AG09309 (cell line): Measurements from ENCODE around the gene TRIM67.

ENCODE experiments used
- DNase-seq: peaks from one replicate; pipeline ENCODE4 v3.0.0-alpha.2; 2010; ENCODE audit warnings: low read depth
- H3K4me3 ChIP-seq: 2 replicates; pipeline ENCODE4 v1.5.1; 2011; ENCODE audit warnings: mild to moderate bottlenecking, low read depth, low read length, moderate library complexity; ENCODE audit not compliant: control insufficient read depth
- TF ChIP-seq, protein P1 (sequence below): IDR thresholded peaks from 2 replicates; pipeline ENCODE4 v1.5.1; 2011; ENCODE audit warnings: mild to moderate bottlenecking, low read depth, low read length, inconsistent platforms; ENCODE audit not compliant: insufficient read depth, control insufficient read depth; ENCODE audit errors: missing control alignments

TRIM67 gene

DNA sequence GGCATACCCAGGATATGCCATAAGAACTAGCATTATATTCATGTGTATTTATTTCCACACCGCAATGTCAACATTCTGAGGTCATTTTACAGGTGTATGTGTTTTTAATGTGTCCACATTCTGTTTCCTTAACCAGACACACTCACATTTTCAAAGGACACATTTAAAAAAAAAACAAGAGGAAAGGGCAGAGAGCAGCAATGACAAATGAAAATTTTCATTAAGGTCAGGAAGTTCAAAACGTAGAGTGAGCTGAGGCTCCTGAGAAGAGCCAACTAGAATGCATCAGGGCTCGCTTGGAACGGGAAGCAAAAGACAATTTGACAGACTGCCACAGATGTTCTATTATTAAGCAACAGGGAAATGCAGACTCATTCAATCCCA, 74.3 kb downstream of the TRIM67 start:
- TF ChIP-seq, protein P1, sequence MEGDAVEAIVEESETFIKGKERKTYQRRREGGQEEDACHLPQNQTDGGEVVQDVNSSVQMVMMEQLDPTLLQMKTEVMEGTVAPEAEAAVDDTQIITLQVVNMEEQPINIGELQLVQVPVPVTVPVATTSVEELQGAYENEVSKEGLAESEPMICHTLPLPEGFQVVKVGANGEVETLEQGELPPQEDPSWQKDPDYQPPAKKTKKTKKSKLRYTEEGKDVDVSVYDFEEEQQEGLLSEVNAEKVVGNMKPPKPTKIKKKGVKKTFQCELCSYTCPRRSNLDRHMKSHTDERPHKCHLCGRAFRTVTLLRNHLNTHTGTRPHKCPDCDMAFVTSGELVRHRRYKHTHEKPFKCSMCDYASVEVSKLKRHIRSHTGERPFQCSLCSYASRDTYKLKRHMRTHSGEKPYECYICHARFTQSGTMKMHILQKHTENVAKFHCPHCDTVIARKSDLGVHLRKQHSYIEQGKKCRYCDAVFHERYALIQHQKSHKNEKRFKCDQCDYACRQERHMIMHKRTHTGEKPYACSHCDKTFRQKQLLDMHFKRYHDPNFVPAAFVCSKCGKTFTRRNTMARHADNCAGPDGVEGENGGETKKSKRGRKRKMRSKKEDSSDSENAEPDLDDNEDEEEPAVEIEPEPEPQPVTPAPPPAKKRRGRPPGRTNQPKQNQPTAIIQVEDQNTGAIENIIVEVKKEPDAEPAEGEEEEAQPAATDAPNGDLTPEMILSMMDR = no peak
- no peak overlapping the region for H3K4me3 ChIP-seq

DNA sequence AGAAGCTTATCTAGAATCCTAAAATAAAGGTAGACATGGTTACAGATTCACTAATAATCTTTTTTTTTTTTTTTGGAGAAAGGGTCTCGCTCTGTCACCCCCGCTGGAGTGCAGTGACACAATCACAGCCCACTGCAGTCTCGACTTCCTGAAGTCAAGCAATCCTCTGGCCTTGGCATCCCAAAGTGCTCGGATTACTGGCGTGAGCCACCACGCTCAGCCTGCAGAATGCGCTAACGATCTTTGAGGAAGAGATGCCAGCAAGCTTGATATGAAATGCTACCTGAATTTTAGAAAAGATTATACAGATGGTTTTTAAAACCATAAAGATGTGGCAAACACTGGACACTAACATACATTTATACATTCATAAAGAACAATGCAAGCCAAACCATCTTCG, 75.1 kb downstream of the TRIM67 start:
- TF ChIP-seq, protein P1 = no peak
- no peak for DNase-seq
- H3K4me3 ChIP-seq = no peak overlapping the region

More for the DNA sequence above, 74.3 kb downstream of the TRIM67 start:
- DNase-seq = no peak

DNA sequence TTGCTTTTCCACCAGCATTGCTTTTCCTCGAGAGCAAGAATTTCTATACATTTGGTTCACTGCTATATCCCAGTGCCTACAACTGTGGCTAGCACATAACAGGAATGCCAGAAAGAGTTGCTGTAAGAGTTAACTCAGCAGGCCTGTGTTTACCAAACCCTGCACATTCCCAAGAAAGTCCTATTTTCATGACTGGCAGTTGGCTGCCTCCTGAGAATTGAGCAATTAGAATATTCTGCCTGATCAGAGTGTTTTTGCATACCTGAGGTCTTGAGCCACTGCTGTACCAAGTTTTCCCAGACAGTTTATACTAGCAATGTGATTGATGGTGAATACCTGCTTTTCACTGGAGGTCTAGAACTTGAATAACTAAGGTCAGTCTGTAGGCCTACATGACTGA, 76.4 kb downstream of the TRIM67 start:
- DNase-seq = no peak
- no peak overlapping the region for H3K4me3 ChIP-seq
- TF ChIP-seq, protein P1 = no peak

DNA sequence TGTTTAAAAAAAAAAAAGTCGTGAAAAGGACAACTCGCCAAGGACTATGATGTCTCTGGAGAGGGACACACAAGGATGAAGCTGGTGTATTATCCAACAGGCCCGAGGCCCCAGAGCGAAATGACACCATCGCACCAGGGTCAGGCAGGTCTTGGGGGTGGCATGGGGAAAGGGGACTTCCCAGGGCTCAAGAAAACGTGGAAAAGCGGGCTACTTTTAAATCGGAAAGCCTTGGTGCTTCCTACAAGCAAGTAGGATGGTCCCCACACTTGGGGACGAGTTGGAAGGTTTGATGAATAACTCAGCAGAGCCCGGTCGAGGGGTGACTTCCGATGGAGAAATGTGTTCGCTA, 78.6 kb downstream of the TRIM67 start:
- peak overlapping the region; percentile 97 for H3K4me3 ChIP-seq
- no peak for DNase-seq
- TF ChIP-seq, protein P1 = no peak

DNA sequence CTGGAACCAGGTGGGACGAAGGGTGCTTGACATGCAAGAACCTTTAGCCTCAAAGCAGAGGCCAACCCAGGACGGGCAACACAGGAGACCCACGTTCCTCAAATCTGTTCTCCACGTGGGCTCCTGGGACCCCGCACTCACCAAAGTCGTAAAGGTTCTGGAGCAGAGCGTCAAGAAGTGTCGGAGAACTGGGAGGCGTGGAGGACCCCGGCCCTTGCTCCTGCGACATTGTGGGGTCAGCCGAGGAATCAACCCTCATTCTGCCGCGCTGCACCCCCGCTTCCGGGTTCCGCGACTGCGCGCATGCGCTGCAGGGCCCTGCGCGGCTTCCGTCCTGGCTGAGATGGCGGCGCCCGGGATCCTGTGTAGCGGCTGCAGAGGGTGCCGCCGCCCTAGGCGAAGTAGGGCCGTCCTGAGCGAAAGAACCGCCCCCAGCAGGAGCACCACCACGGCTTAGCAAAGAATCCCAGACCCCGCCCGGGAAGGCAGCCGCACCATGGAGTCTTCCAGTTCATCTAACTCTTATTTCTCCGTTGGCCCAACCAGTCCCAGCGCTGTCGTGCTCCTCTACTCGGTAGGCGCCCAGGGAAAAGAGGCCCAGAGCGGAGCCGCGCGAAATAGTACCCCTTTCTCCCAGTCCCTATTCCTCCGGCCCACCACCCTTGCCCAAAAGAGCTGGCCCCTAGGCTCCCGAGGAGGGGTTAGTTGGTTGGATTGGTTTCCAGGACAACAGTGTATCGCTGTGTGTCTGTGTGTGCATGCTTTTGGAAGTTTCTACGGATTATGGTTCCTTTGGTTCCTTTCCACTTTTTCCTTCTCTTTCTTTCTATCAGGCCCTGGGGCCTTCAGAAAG, 79.3 kb downstream of the TRIM67 start, which contains the start of gene GNPAT:
Gene GNPAT, plus strand, starts transcription at position 330 of the 853 bp plus-strand sequence. Its CDS starts 167 bp downstream, at position 497.
- peak; percentile 35 for DNase-seq
- TF ChIP-seq, protein P1 = peak; percentile 1

DNA sequence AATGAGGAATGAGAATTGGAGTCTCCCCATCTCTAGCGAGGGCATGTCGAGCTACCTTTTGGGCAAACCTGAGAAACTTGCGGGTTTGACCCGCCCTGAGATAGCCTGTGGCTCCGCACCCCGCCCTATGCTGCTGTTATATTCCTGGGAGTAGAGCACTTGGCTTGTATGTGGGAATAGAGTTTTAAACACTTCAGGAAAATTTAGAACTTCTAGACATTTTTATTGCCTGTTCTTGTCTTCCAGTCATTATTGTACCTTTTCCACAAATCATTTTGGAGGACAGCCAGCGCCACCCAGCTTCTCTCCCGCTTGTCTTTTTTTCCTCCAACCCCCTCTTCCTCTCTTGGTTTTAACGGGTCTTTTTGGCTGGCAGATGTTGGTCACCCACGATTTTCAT, 79.9 kb downstream of the TRIM67 start:
- TF ChIP-seq, protein P1 = no peak
- DNase-seq = no peak
- peak overlapping the region; percentile 97 for H3K4me3 ChIP-seq

More for the DNA sequence above, 79.3 kb downstream of the TRIM67 start, which contains the start of gene GNPAT:
- H3K4me3 ChIP-seq = peak within 1 kb of the TSS; percentile 97
